HL-60 (cell line): ENCODE measurements around the gene ADAMTS17.

Source experiments
- CTCF ChIP-seq: IDR thresholded peaks from one replicate; pipeline ENCODE4 v1.5.1; 2011; ENCODE audit warnings: low read length, control low read depth, inconsistent platforms; ENCODE audit not compliant: insufficient read depth
- POLR2AphosphoS5 ChIP-seq: IDR thresholded peaks from 2 replicates; pipeline ENCODE4 v1.6.1; 2012; ENCODE audit warnings: low read depth
- REST ChIP-seq: IDR thresholded peaks from 2 replicates; pipeline ENCODE4 v1.6.1; 2012; ENCODE audit warnings: low read depth; ENCODE audit not compliant: insufficient replicate concordance
- SPI1 ChIP-seq: IDR thresholded peaks from 2 replicates; pipeline ENCODE4 v1.6.1; 2012; ENCODE audit warnings: low read depth, mild to moderate bottlenecking, borderline replicate concordance

- TF ChIP-seq CTCF (no peak), SPI1 (no peak), POLR2AphosphoS5 (no peak), REST (no peak)
Measured at GRCh38 chr15:99982662-99983061, 359.1 kb downstream of the ADAMTS17 start.
